HG02885 (cell line): ENCODE data around the gene DPM2.
A peak's percentile ranks its signal among the peaks of the same experiment; 100 is the strongest.

Experiments
- ATAC-seq: cut with Tn5 transposase; IDR thresholded peaks from one replicate; pipeline ENCODE4 v1.9.1; 2021; ENCODE audit warnings: mild to moderate bottlenecking; ENCODE audit not compliant: unreplicated experiment, poor library complexity

The DPM2 gene

GRCh38 chr9:127958728-127959127 is 21.1 kb upstream of the DPM2 start:
- no peak for ATAC-seq

- ATAC-seq, result peak; percentile 36
Measured at GRCh38 chr9:127955294-127956015, 17.8 kb upstream of the DPM2 start.

GRCh38 chr9:127954831-127955293 is 17.2 kb upstream of the DPM2 start:
- ATAC-seq, result no peak

GRCh38 chr9:127953768-127954505 is 16.3 kb upstream of the DPM2 start:
- no peak for ATAC-seq

- ATAC-seq, result no peak
Measured at GRCh38 chr9:127953154-127953553, 15.5 kb upstream of the DPM2 start.

GRCh38 chr9:127950513-127951289 is 13.0 kb upstream of the DPM2 start:
- no peak for ATAC-seq

- no peak for ATAC-seq
Measured at GRCh38 chr9:127949827-127950512, 12.3 kb upstream of the DPM2 start.

GRCh38 chr9:127947841-127948710 is 10.4 kb upstream of the DPM2 start:
- ATAC-seq, result no peak

- no peak for ATAC-seq
Measured at GRCh38 chr9:127946728-127947127, 9.1 kb upstream of the DPM2 start.

GRCh38 chr9:127945942-127946341 is 8.3 kb upstream of the DPM2 start:
- ATAC-seq, result no peak

GRCh38 chr9:127945338-127945737 is 7.7 kb upstream of the DPM2 start:
- no peak for ATAC-seq

- no peak for ATAC-seq
Measured at GRCh38 chr9:127944586-127945218, 7.0 kb upstream of the DPM2 start.

- no peak for ATAC-seq
Measured at GRCh38 chr9:127943731-127944144, 6.1 kb upstream of the DPM2 start.

- no peak for ATAC-seq
Measured at GRCh38 chr9:127943011-127943662, 5.5 kb upstream of the DPM2 start.

GRCh38 chr9:127942216-127943010 is 4.8 kb upstream of the DPM2 start:
- ATAC-seq, result no peak

GRCh38 chr9:127941961-127942215 is 4.2 kb upstream of the DPM2 start:
- ATAC-seq, result no peak

- ATAC-seq, result no peak
Measured at GRCh38 chr9:127941062-127941960, 3.7 kb upstream of the DPM2 start.
